K562 (cell line): ENCODE measurements around the gene HPCA. TPM values are rescaled to one million over a fixed set of nuclear protein-coding genes. Genes with fewer than 3 reads are reported as not detected.
A peak's percentile ranks its signal among the peaks of the same experiment; 100 is the strongest.

Experiments
- BHLHE40 ChIP-seq: IDR thresholded peaks from 2 replicates; pipeline ENCODE4 v1.6.1; 2011; ENCODE audit warnings: low read length, improper control_type of control experiment
- DEAF1 ChIP-seq: fragments of 450-650 bp; formaldehyde crosslinking; IDR thresholded peaks from 2 replicates; pipeline ENCODE4 v1.4.0; 2020; ENCODE audit warnings: mild to moderate bottlenecking, moderate library complexity
- ETS1 ChIP-seq: conservative IDR thresholded peaks from 2 replicates; pipeline ENCODE4 v1.6.1; 2011; ENCODE audit warnings: low read depth, mild to moderate bottlenecking, low read length; ENCODE audit not compliant: control insufficient read depth
- MBD2 ChIP-seq: sonication (generic); IDR thresholded peaks from 2 replicates; pipeline ENCODE4 v1.6.1; 2016; ENCODE audit warnings: low read depth, borderline replicate concordance
- MEF2D ChIP-seq: conservative IDR thresholded peaks from 2 replicates; pipeline ENCODE4 v1.6.1; 2016; ENCODE audit warnings: low read depth, missing genetic modification characterization, missing compliant biosample characterization
- MTA3 ChIP-seq: fragments of 450-650 bp; formaldehyde crosslinking; IDR thresholded peaks from 2 replicates; pipeline ENCODE4 v1.6.1; 2017; ENCODE audit warnings: mild to moderate bottlenecking, borderline replicate concordance
- NCOA2 ChIP-seq, 2 experiments: fragments of 450-650 bp; IDR thresholded peaks; 2 replicates each; pipeline ENCODE4 v1.6.1; 2018; ENCODE audit warnings: mild to moderate bottlenecking in 2 of 2, moderate library complexity in 1 of 2; ENCODE audit not compliant: partially characterized antibody in 2 of 2
- NRF1 ChIP-seq, 2 experiments: fragments of 450-650 bp; IDR thresholded peaks in 1 of 2; conservative IDR thresholded peaks in 1 of 2; 2 replicates each; pipeline ENCODE4 v1.6.1; 2014; ENCODE audit warnings: mild to moderate bottlenecking in 2 of 2
- PHB2 ChIP-seq: fragments of 450-650 bp; IDR thresholded peaks from 2 replicates; pipeline ENCODE4 v1.6.1; 2017; ENCODE audit warnings: low read depth
- SP1 ChIP-seq: sonication (generic); formaldehyde crosslinking; IDR thresholded peaks from 2 replicates; pipeline ENCODE4 v1.8.1; 2022; ENCODE audit warnings: mild to moderate bottlenecking, missing genetic modification reagents
- TOE1 ChIP-seq, 2 experiments: fragments of 450-650 bp in 1 of 2; sonication (generic) in 1 of 2; formaldehyde crosslinking in 1 of 2; IDR thresholded peaks; 2 replicates each; pipeline versions ENCODE4 v1.7.1 to v1.8.0; 2016 to 2022; ENCODE audit warnings: borderline replicate concordance in 2 of 2, mild to moderate bottlenecking in 2 of 2, antibody characterized with exemption in 1 of 2, inconsistent platforms in 1 of 2, low read depth in 1 of 2, missing genetic modification reagents in 1 of 2, moderate library complexity in 1 of 2
- ZFP30 ChIP-seq: fragments of 250-450 bp; sonication (Bioruptor Pico); IDR thresholded peaks from 2 replicates; pipeline ENCODE4 v1.8.0; 2022; ENCODE audit warnings: moderate library complexity, mild to moderate bottlenecking, inconsistent platforms, borderline replicate concordance
- ZFX ChIP-seq: sonication (generic); formaldehyde crosslinking; IDR thresholded peaks from 2 replicates; pipeline ENCODE4 v1.8.0; 2022; ENCODE audit warnings: mild to moderate bottlenecking, missing genetic modification reagents, moderate library complexity
- ZHX1 ChIP-seq: fragments of 150-350 bp; conservative IDR thresholded peaks from 2 replicates; pipeline ENCODE4 v1.6.1; 2014; ENCODE audit warnings: low read length
- ZNF24 ChIP-seq: fragments of 450-650 bp; IDR thresholded peaks from 2 replicates; pipeline ENCODE4 v1.6.1; 2016
- ZNF445 ChIP-seq: fragments of 250-450 bp; sonication (Bioruptor Pico); IDR thresholded peaks from 2 replicates; pipeline ENCODE4 v1.4.0; 2020; ENCODE audit warnings: low read depth, mild to moderate bottlenecking, moderate library complexity
- ZNF655 ChIP-seq: fragments of 250-450 bp; sonication (Bioruptor Pico); IDR thresholded peaks from 2 replicates; pipeline ENCODE4 v1.5.0; 2021
- polyA plus RNA-seq, 8 experiments: library from polyadenylated mRNA; depleted of rRNA in 4 of 8; stranded (reverse) in 5 of 8; unstranded in 3 of 8; fragments of >200 nt; fragmentation: Nextera tagmentation in 2 of 8; fragmentation: Illumina TruSeq in 1 of 8; extraction: Ambion mirVana in 2 of 8; extraction: Trizol in 1 of 8; gene quantifications; 2 replicates each; pipeline versions ENCODE4 v1.2.1 to v1.2.3, GENCODE V29; 2011 to 2014; ENCODE audit warnings: inconsistent platforms in 1 of 8, missing spikeins in 1 of 8
- total RNA-seq, 7 experiments: library from RNA; depleted of rRNA in 6 of 7; stranded (reverse); fragments of >200 nt in 6 of 7; fragmentation: Illumina TruSeq in 2 of 7; extraction: Trizol in 2 of 7; gene quantifications; 2 replicates each; pipeline versions ENCODE4 v1.2.1 to v1.2.3, GENCODE V29; 2011 to 2021; ENCODE audit warnings: low replicate concordance in 1 of 7
- TF ChIP-seq, protein P1 (sequence below), 2 experiments: fragments of 450-650 bp; IDR thresholded peaks; 2 replicates each; pipeline ENCODE4 v1.6.1; 2016

HPCA gene
- total and polyA plus RNA-seq, 9 of the 15 experiments (the other 6 are each of a cell fraction or from before 2014, with no cell fraction given) = not detected

GRCh38 chr1:32893198-32894018, 7.1 kb downstream of the HPCA start (continued):
- TF ChIP-seq PHB2 (no peak), TOE1 (IDR thresholded peaks at IDR 0.05; ENCODE audit: borderline replicate concordance) (no peak), TOE1 (CRISPR knock-in tag; IDR thresholded peaks at IDR 0.05; ENCODE audit: borderline replicate concordance, low read depth) (no peak), SP1 (CRISPR knock-in tag) (no peak; the same call in none of the 2 replicates), MBD2 (no peak), ZNF24 (no peak), ZFP30 (CRISPR knock-in tag) (no peak), NCOA2 (IDR thresholded peaks at IDR 0.05; ENCODE audit: partially characterized antibody in 2 of 2) (no peak), DEAF1 (peak; percentile 54; the same call in 1 of the 2 replicates), ZNF655 (CRISPR knock-in tag) (no peak), MEF2D (tag) (no peak), ZFX (CRISPR knock-in tag) (0 out of 2 replicates have a peak, but pooled peaks have one; percentile 15), ETS1 (no peak), ZNF445 (no peak), NRF1 (conservative IDR thresholded peaks at IDR 0.05 in 1 of 2, IDR thresholded peaks at IDR 0.05 in 1 of 2) (peak; percentile 45 to 47; a peak in 3 of 4 replicates), ZHX1 (no peak), MTA3 (no peak), BHLHE40 (no peak)
- TF ChIP-seq, protein P1, sequence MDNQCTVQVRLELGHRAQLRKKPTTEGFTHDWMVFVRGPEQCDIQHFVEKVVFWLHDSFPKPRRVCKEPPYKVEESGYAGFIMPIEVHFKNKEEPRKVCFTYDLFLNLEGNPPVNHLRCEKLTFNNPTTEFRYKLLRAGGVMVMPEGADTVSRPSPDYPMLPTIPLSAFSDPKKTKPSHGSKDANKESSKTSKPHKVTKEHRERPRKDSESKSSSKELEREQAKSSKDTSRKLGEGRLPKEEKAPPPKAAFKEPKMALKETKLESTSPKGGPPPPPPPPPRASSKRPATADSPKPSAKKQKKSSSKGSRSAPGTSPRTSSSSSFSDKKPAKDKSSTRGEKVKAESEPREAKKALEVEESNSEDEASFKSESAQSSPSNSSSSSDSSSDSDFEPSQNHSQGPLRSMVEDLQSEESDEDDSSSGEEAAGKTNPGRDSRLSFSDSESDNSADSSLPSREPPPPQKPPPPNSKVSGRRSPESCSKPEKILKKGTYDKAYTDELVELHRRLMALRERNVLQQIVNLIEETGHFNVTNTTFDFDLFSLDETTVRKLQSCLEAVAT (IDR thresholded peaks at IDR 0.05) = no peak
